Measurements from ENCODE around the gene WNT5B.

GRCh38 chr12:1594261-1595025, 34.6 kb upstream of the WNT5B start, which contains the start of gene FBXL14:
- TF ChIP-seq CTCF (IDR thresholded peaks at IDR 0.05) (peak in 3 of 6 experiments; percentile 8 to 17 (median 14)), POLR2A (IDR thresholded peaks at IDR 0.05) (peak in 2 of 4 donors; percentile 24 to 47)

Measured in esophagus squamous epithelium (tissue), 4 donors.